ENCODE measurements around the gene HTT.

- TF ChIP-seq POLR2A (IDR thresholded peaks at IDR 0.05) (no peak), CTCF (IDR thresholded peaks at IDR 0.05) (no peak), POLR2AphosphoS5 (IDR thresholded peaks at IDR 0.05; ENCODE audit: insufficient read depth in 1 of 2, low read depth in 1 of 2) (no peak)
These were observed 116.1 kb downstream of the HTT start for GRCh38 chr4:3190549-3190948.
